ENCODE data around the gene CCDC116.
"Not testable (repeated sequence)": the region's sequence is repeated elsewhere in the genome, so short reads cannot be mapped to it uniquely, and the experiment has no call there.

CCDC116 gene

GRCh38 chr22:21629255-21630149 lies 3.1 kb upstream of the CCDC116 start, which contains the start of gene YDJC:
YDJC (minus strand) TSS chr22:21630022; CDS start chr22:21630014, 8 bp downstream.
- DNase-seq (ENCODE audit: low read depth in 2 of 2, low spot score in 1 of 2): peak; percentile 85 to 89

GRCh38 chr22:21631025-21631424 lies 1.5 kb upstream of the CCDC116 start:
- no peak for DNase-seq (ENCODE audit: low read depth in 2 of 2, low spot score in 1 of 2)

- no peak for DNase-seq (ENCODE audit: low read depth in 2 of 2, low spot score in 1 of 2)
Measured at GRCh38 chr22:21632931-21633330, 371 bp downstream of the CCDC116 start.

GRCh38 chr22:21633481-21633880 lies 921 bp downstream of the CCDC116 start:
- no peak for DNase-seq (ENCODE audit: low read depth in 2 of 2, low spot score in 1 of 2)

- no peak for DNase-seq (ENCODE audit: low read depth in 2 of 2, low spot score in 1 of 2)
Measured at GRCh38 chr22:21634081-21634480, 1.5 kb downstream of the CCDC116 start.

GRCh38 chr22:21634844-21635243 lies 2.3 kb downstream of the CCDC116 start:
- no peak for DNase-seq (ENCODE audit: low read depth in 2 of 2, low spot score in 1 of 2)

- DNase-seq (ENCODE audit: low read depth in 2 of 2, low spot score in 1 of 2): no peak
Measured at GRCh38 chr22:21635771-21636510, 3.4 kb downstream of the CCDC116 start.

GRCh38 chr22:21636629-21637218 lies 4.2 kb downstream of the CCDC116 start:
- no peak for DNase-seq (ENCODE audit: low read depth in 2 of 2, low spot score in 1 of 2)

GRCh38 chr22:21637450-21637849 lies 4.9 kb downstream of the CCDC116 start:
- DNase-seq (ENCODE audit: low read depth in 2 of 2, low spot score in 1 of 2): not testable (repeated sequence)

GRCh38 chr22:21639359-21639758 lies 6.8 kb downstream of the CCDC116 start:
- no peak for DNase-seq (ENCODE audit: low read depth in 2 of 2, low spot score in 1 of 2)

GRCh38 chr22:21640810-21641209 lies 8.2 kb downstream of the CCDC116 start:
- DNase-seq (ENCODE audit: low read depth in 2 of 2, low spot score in 1 of 2): no peak

GRCh38 chr22:21641417-21641788 lies 8.8 kb downstream of the CCDC116 start:
- DNase-seq (ENCODE audit: low read depth in 2 of 2, low spot score in 1 of 2): no peak

GRCh38 chr22:21641789-21642583 lies 9.4 kb downstream of the CCDC116 start, which contains the start of gene SDF2L1:
SDF2L1 (plus strand) TSS chr22:21642302; CDS start chr22:21642337, 35 bp downstream.
- peak; percentile 94 to 96 for DNase-seq (ENCODE audit: low read depth in 2 of 2, low spot score in 1 of 2)

- DNase-seq (ENCODE audit: low read depth in 2 of 2, low spot score in 1 of 2): no peak
Measured at GRCh38 chr22:21642584-21643448, 10.3 kb downstream of the CCDC116 start.

GRCh38 chr22:21643533-21644357 lies 11.2 kb downstream of the CCDC116 start:
- no peak for DNase-seq (ENCODE audit: low read depth in 2 of 2, low spot score in 1 of 2)

GRCh38 chr22:21645513-21645912 lies 13.0 kb downstream of the CCDC116 start:
- not testable (repeated sequence) for DNase-seq (ENCODE audit: low read depth in 2 of 2, low spot score in 1 of 2)

GRCh38 chr22:21646608-21647590 lies 14.3 kb downstream of the CCDC116 start:
- DNase-seq (ENCODE audit: low read depth in 2 of 2, low spot score in 1 of 2): peak in 1 of 2 donors; percentile 58

- no peak for DNase-seq (ENCODE audit: low read depth in 2 of 2, low spot score in 1 of 2)
Measured at GRCh38 chr22:21650280-21650679, 17.7 kb downstream of the CCDC116 start.
